Stomach (tissue), 4 donors: ENCODE data around the gene AKAP5.

Experiments
- POLR2A ChIP-seq, 4 donors: fragments of 450-650 bp; IDR thresholded peaks; one replicate each; pipeline ENCODE4 v1.6.1; 2016; ENCODE audit warnings: antibody characterized with exemption in 4 of 4, control low read depth in 2 of 4, mild to moderate bottlenecking in 1 of 4, moderate library complexity in 1 of 4
- POLR2AphosphoS5 ChIP-seq, 3 donors: sonication (generic); formaldehyde crosslinking; IDR thresholded peaks; one replicate each; pipeline ENCODE4 v1.6.1; 2016; ENCODE audit warnings: antibody characterized with exemption in 3 of 3
- TF ChIP-seq, protein P1 (sequence below), 7 experiments: fragments of 450-650 bp in 4 of 7; fragments of 200-600 bp in 3 of 7; sonication (generic) in 3 of 7; IDR thresholded peaks; one replicate each; pipeline ENCODE4 v1.5.1; 2016 to 2019; ENCODE audit warnings: antibody characterized with exemption in 7 of 7, control low read depth in 2 of 7, mild to moderate bottlenecking in 1 of 7

GRCh38 chr14:64421166-64421565, 44.1 kb upstream of the AKAP5 start:
- TF ChIP-seq, protein P1, sequence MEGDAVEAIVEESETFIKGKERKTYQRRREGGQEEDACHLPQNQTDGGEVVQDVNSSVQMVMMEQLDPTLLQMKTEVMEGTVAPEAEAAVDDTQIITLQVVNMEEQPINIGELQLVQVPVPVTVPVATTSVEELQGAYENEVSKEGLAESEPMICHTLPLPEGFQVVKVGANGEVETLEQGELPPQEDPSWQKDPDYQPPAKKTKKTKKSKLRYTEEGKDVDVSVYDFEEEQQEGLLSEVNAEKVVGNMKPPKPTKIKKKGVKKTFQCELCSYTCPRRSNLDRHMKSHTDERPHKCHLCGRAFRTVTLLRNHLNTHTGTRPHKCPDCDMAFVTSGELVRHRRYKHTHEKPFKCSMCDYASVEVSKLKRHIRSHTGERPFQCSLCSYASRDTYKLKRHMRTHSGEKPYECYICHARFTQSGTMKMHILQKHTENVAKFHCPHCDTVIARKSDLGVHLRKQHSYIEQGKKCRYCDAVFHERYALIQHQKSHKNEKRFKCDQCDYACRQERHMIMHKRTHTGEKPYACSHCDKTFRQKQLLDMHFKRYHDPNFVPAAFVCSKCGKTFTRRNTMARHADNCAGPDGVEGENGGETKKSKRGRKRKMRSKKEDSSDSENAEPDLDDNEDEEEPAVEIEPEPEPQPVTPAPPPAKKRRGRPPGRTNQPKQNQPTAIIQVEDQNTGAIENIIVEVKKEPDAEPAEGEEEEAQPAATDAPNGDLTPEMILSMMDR (IDR thresholded peaks at IDR 0.05): no peak
- TF ChIP-seq POLR2AphosphoS5 (IDR thresholded peaks at IDR 0.05): no peak
- no peak for TF ChIP-seq POLR2A (IDR thresholded peaks at IDR 0.05)
